ENCODE measurements around the gene TMCO4.
"Not testable (repeated sequence)": the region's sequence is repeated elsewhere in the genome, so short reads cannot be mapped to it uniquely, and the experiment has no call there.

DNA sequence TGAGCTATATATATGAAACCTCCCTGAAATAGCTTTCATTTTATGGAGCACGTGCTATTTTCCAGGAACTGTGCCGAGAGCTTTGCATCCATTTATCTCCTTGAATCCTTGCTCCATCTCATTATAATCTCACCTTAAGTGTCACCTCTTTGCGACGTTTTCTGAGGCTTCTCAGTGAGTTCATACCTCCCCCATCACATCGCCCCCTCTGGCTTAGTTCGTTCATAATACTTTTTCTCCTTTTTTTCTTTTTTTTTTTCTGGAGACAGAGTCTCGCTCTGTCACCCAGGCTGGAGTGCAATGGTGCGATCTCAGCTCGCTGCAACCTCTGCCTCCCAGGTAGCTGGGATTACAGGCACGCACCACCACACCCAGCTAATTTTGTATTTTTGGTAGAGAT is 160.5 kb downstream of the TMCO4 start:
- TF ChIP-seq, protein P1, sequence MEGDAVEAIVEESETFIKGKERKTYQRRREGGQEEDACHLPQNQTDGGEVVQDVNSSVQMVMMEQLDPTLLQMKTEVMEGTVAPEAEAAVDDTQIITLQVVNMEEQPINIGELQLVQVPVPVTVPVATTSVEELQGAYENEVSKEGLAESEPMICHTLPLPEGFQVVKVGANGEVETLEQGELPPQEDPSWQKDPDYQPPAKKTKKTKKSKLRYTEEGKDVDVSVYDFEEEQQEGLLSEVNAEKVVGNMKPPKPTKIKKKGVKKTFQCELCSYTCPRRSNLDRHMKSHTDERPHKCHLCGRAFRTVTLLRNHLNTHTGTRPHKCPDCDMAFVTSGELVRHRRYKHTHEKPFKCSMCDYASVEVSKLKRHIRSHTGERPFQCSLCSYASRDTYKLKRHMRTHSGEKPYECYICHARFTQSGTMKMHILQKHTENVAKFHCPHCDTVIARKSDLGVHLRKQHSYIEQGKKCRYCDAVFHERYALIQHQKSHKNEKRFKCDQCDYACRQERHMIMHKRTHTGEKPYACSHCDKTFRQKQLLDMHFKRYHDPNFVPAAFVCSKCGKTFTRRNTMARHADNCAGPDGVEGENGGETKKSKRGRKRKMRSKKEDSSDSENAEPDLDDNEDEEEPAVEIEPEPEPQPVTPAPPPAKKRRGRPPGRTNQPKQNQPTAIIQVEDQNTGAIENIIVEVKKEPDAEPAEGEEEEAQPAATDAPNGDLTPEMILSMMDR (IDR thresholded peaks at IDR 0.05), result not testable (repeated sequence)
- TF ChIP-seq POLR2A (IDR thresholded peaks at IDR 0.05), result not testable (repeated sequence)
